Measurements from ENCODE around the gene TUBGCP6. TPM values are rescaled to one million over a fixed set of nuclear protein-coding genes. Genes with fewer than 3 reads are reported as not detected.

The TUBGCP6 gene
- total RNA-seq, 1 donor from 2014 or later: 17.2 TPM

DNA sequence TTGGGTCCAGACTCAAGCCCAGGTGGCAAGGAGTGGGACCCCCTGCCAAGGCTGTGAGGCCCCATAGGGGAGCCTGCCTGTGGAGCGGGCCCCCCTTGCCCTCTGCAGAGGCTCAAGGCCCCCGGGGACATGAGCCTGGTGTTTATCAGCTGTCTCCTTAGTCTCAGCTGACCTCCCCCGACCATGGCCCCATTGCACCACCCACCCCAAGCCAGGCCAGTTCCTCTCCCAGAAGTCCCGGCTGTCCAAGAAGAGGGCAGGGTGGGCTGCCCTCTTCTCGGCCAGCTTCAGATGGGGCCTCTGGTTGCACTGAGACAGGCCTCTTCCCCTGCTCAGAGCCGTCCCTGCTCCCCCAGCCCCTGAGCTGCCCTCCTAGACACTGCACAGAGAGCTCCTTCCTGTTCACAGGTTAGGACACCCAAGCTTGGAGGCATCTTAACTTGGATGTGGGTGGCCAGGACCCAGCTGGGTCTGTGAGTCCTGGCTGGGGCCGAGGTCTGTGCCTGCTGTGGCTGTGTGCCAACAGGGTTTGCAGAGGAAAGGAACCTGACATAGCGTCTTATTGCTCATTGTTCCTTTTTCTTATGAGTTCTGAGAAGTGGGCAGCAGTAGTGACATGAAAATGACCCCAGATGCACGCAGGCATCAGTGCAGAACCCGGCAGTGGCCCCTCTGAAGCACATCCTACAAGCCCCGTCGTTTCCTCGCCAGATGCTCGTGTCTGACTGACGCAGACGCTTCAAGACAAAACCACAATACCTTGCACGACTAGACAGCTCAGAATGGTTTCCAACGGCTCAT lies 53.7 kb downstream of the TUBGCP6 start:
- Histone ChIP-seq H3K4me1 (ENCODE audit: control insufficient read depth in 3 of 3, insufficient read depth in 3 of 3, low read length in 3 of 3) (peaks cover 23 to 38% (median 29%) of the 10 kb centered on the region in 3 donors), H3K9ac (ENCODE audit: low read depth in 1 of 3, low read length in 3 of 3) (peak overlapping the region in 2 of 3 donors; percentile 32 to 50), H3K36me3 (ENCODE audit: control insufficient read depth in 3 of 3, insufficient read depth in 3 of 3, low read length in 3 of 3) (peaks cover 8 to 20% (median 15%) of the 10 kb centered on the region in 3 donors), H3K4me3 (ENCODE audit: low read length in 3 of 3) (peak overlapping the region in 2 of 3 donors; percentile 51 to 54), H3K9me3 (ENCODE audit: control insufficient read depth in 3 of 3, low read length in 3 of 3) (no peaks in the 10 kb centered on the region), H3K27ac (ENCODE audit: low read depth, low read length) (peak overlapping the region; percentile 40), H3K27me3 (ENCODE audit: control insufficient read depth in 3 of 3, insufficient read depth in 3 of 3, low read length in 3 of 3) (no peaks in the 10 kb centered on the region)

DNA sequence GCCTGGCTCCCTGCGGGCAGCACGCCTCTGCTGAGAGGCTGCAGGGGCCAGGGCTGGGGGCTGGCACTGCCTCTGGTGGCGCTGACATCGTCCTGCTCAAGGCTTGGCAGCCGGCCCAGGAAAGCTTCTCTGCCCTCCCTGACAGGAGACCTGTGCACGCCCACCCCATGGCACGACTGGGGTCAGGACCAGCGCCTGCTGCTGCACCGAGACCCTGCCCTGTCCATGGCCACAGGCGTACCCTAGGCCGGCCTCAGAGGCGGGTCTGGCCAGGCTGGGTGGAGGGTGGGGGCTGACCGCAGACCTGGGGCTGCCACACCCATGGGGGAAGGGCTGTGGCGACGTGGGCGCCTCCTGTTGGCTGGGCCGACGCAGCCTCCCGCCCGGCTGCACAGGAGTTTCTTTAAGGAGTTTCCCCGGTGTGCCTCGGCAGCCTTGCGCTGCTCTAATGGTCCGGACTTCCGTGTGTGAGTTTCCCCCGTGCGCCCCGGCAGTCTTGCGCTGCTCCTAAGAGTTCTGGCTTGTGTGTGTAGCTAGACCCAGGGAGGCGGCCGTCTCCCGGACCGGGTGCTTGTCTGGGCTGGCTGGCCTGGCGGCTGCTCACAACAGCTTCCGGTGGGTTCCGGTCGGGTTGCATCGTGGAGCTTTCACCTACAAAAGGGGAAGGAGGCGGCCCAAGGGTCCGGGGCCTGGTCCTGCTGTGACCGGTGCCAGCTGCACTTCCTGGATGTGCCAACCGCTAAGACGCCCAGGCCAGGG lies 54.5 kb downstream of the TUBGCP6 start:
- peak overlapping the region in 2 of 3 donors; percentile 32 to 50 for H3K9ac ChIP-seq (ENCODE audit: low read depth in 1 of 3, low read length in 3 of 3)
- peaks cover 25 to 40% (median 30%) of the 10 kb centered on the region in 3 donors for H3K4me1 ChIP-seq (ENCODE audit: control insufficient read depth in 3 of 3, insufficient read depth in 3 of 3, low read length in 3 of 3)
- H3K4me3 ChIP-seq (ENCODE audit: low read length in 3 of 3): peak overlapping the region; percentile 14 to 54 (median 51)

DNA sequence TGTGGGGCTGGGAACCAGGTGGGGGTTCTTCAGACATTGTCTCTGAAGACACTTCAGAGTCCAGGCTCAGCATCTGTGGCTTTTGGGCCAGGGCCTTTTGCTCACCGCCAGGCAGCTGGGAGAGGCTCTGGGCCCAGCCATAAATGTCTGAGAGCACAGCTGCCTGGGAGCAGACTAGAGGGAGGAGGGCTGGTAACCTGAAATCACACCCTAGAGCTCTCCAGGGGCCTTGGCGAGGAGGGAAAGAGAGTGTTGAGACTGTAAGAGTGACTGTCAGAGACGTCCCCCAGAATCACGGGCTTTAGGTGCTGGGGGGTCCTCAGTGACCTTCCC lies 55.0 kb downstream of the TUBGCP6 start:
- Histone ChIP-seq H3K9ac (ENCODE audit: low read depth in 1 of 3, low read length in 3 of 3) (peak overlapping the region in 2 of 3 donors; percentile 32 to 50), H3K9me3 (ENCODE audit: control insufficient read depth in 3 of 3, low read length in 3 of 3) (no peaks in the 10 kb centered on the region), H3K27ac (ENCODE audit: low read depth, low read length) (peak overlapping the region; percentile 40), H3K4me1 (ENCODE audit: control insufficient read depth in 3 of 3, insufficient read depth in 3 of 3, low read length in 3 of 3) (peaks cover 27 to 44% (median 33%) of the 10 kb centered on the region in 3 donors), H3K4me3 (ENCODE audit: low read length in 3 of 3) (peak overlapping the region; percentile 14 to 54 (median 51)), H3K27me3 (ENCODE audit: control insufficient read depth in 3 of 3, insufficient read depth in 3 of 3, low read length in 3 of 3) (no peaks in the 10 kb centered on the region), H3K36me3 (ENCODE audit: control insufficient read depth in 3 of 3, insufficient read depth in 3 of 3, low read length in 3 of 3) (peaks cover 8 to 16% (median 12%) of the 10 kb centered on the region in 3 donors)

More for the DNA sequence above, 54.5 kb downstream of the TUBGCP6 start:
- Histone ChIP-seq H3K9me3 (ENCODE audit: control insufficient read depth in 3 of 3, low read length in 3 of 3) (no peaks in the 10 kb centered on the region), H3K27ac (ENCODE audit: low read depth, low read length) (peak overlapping the region; percentile 40), H3K36me3 (ENCODE audit: control insufficient read depth in 3 of 3, insufficient read depth in 3 of 3, low read length in 3 of 3) (peaks cover 8 to 20% (median 15%) of the 10 kb centered on the region in 3 donors), H3K27me3 (ENCODE audit: control insufficient read depth in 3 of 3, insufficient read depth in 3 of 3, low read length in 3 of 3) (no peaks in the 10 kb centered on the region)

DNA sequence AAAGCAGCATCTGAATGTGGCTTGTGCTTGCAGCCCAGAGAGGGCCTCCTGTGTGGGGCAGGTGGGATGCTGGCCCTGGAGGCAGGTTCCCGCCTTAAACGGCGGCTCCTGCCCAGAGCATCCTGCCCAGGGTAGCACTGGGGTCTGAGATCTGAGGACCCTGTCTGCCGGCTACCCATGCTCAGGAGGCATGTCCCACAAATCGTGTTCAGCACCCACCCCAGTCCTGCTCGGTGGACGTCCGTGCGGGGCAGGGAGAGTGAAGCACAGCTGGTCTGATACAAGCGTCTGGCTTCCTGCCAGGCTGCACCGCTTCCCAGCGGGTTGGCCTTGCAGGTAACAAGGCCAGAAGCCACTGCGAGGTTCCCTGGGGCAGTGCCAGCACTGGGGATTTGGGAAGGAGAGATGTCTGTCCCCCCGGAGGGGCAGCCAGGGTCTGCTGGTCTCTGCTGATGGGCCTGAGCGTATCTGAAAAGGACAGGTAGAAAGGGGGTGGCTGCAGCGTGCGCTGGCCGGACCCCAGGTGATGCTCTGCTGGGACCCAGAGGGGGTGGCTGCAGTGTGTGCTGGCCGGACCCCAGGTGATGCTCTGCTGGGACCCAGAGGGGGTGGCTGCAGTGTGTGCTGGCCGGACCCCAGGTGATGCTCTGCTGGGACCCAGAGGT lies 55.5 kb downstream of the TUBGCP6 start:
- H3K4me1 ChIP-seq (ENCODE audit: control insufficient read depth in 3 of 3, insufficient read depth in 3 of 3, low read length in 3 of 3): peaks cover 30 to 44% (median 37%) of the 10 kb centered on the region in 3 donors
- H3K4me3 ChIP-seq (ENCODE audit: low read length in 3 of 3): no peak overlapping the region
- H3K27me3 ChIP-seq (ENCODE audit: control insufficient read depth in 3 of 3, insufficient read depth in 3 of 3, low read length in 3 of 3): no peaks in the 10 kb centered on the region
- no peak overlapping the region for H3K27ac ChIP-seq (ENCODE audit: low read depth, low read length)
- no peaks in the 10 kb centered on the region for H3K9me3 ChIP-seq (ENCODE audit: control insufficient read depth in 3 of 3, low read length in 3 of 3)
- H3K9ac ChIP-seq (ENCODE audit: low read depth in 1 of 3, low read length in 3 of 3): peak overlapping the region in 2 of 3 donors; percentile 32 to 50
- peaks cover 4 to 11% (median 7%) of the 10 kb centered on the region in 3 donors for H3K36me3 ChIP-seq (ENCODE audit: control insufficient read depth in 3 of 3, insufficient read depth in 3 of 3, low read length in 3 of 3)

DNA sequence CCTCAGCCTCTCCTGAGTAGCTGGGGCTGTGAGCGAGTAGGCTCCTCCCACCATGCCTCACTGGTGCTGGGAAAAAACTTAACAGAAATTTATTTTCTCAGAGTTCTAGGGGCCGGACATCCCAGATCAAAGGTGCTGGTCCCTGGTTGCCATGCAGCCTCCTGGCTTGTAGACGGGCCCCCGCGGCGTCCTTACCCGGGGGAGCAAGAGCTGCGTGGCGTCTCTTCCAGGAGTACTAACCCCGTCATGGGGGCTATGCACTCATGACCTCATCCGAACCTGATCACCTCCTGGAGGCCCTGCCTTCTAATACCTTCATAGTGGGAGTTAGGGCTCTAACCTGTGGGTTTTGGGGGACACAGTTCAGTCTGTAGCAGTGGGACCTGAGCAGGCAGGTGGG lies 56.5 kb downstream of the TUBGCP6 start:
- Histone ChIP-seq H3K4me1 (ENCODE audit: control insufficient read depth in 3 of 3, insufficient read depth in 3 of 3, low read length in 3 of 3) (peaks cover 32 to 44% (median 41%) of the 10 kb centered on the region in 3 donors), H3K9me3 (ENCODE audit: control insufficient read depth in 3 of 3, low read length in 3 of 3) (no peaks in the 10 kb centered on the region), H3K27ac (ENCODE audit: low read depth, low read length) (no peak overlapping the region), H3K9ac (ENCODE audit: low read depth in 1 of 3, low read length in 3 of 3) (no peak overlapping the region), H3K27me3 (ENCODE audit: control insufficient read depth in 3 of 3, insufficient read depth in 3 of 3, low read length in 3 of 3) (no peaks in the 10 kb centered on the region), H3K4me3 (ENCODE audit: low read length in 3 of 3) (no peak overlapping the region), H3K36me3 (ENCODE audit: control insufficient read depth in 3 of 3, insufficient read depth in 3 of 3, low read length in 3 of 3) (peaks cover under 1 to 1% (median under 1%) of the 10 kb centered on the region in 3 donors)

DNA sequence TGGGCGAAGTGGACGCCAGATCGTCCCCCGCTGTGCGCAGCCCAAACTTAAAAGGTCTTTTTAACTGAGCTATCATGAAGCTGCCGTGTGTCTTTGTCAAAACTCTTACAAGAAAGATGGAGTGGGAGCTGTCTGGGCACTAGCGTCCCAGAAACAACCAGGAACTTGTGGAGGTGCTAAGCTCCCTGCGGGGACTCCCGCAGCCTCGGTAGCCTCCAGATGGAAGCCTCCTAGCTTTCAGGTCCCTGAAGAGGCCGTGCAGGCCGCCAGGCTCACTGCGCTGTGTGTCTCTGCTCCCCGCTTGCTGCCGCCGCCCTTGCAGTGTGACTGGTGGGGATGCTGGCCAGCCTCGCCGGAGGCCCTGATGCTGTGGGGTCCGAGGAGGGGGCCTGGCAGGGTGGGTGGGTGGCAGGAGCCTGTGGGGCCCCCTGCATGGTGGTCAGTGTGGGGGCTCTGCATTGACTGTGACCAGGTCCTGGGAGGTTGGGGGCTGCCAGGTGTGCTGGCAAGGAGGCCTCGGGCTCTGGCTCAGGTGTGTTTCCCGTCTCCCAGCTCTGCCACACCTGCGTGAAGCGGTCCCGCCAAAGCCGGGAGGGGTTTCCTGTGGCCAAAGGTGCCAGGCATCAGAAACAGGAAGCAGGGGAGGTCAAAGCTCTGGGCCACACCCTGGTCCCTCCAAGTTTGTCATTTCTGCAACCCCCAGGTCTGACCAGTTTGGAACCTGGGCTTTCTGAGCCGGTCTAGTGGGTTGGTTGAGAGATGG lies 57.9 kb downstream of the TUBGCP6 start:
- H3K9me3 ChIP-seq (ENCODE audit: control insufficient read depth in 3 of 3, low read length in 3 of 3): no peaks in the 10 kb centered on the region
- H3K36me3 ChIP-seq (ENCODE audit: control insufficient read depth in 3 of 3, insufficient read depth in 3 of 3, low read length in 3 of 3): no peaks in the 10 kb centered on the region
- no peak overlapping the region for H3K27ac ChIP-seq (ENCODE audit: low read depth, low read length)
- H3K4me3 ChIP-seq (ENCODE audit: low read length in 3 of 3): peak overlapping the region; percentile 28 to 70 (median 67)
- no peaks in the 10 kb centered on the region for H3K27me3 ChIP-seq (ENCODE audit: control insufficient read depth in 3 of 3, insufficient read depth in 3 of 3, low read length in 3 of 3)
- peak overlapping the region; percentile 68 to 80 (median 80) for H3K9ac ChIP-seq (ENCODE audit: low read depth in 1 of 3, low read length in 3 of 3)
- H3K4me1 ChIP-seq (ENCODE audit: control insufficient read depth in 3 of 3, insufficient read depth in 3 of 3, low read length in 3 of 3): peaks cover 32 to 44% (median 41%) of the 10 kb centered on the region in 3 donors

DNA sequence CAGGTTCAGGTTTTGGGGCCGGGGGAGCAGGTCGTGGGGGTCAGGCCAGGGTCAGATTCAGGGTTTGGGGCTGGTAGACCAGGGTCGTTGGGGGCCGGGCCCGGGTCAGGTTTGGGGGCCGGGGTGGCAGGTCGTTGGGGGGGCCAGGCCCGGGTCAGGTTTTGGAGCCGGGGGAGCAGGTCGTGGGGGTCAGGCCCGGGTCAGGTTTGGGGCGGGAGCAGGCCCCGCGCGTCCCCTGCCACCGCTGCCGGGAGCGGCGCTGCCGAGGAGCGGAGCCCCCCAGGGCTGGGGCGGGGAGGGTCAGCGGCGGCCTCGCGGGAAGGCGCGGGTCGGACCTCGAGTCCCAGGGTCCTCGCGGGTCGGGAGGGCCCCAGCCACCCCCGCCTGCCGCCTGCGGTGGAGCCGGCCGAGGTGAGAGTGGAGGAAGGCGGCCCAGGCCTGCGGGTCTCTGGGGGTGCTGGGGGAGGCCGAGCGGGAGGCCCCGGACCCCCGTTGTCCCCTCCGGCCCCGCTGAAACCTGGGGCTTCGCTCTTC lies 58.6 kb downstream of the TUBGCP6 start:
- H3K4me1 ChIP-seq (ENCODE audit: control insufficient read depth in 3 of 3, insufficient read depth in 3 of 3, low read length in 3 of 3): peaks cover 32 to 41% (median 41%) of the 10 kb centered on the region in 3 donors
- H3K27ac ChIP-seq (ENCODE audit: low read depth, low read length): no peak overlapping the region
- H3K36me3 ChIP-seq (ENCODE audit: control insufficient read depth in 3 of 3, insufficient read depth in 3 of 3, low read length in 3 of 3): no peaks in the 10 kb centered on the region
- H3K4me3 ChIP-seq (ENCODE audit: low read length in 3 of 3): peak overlapping the region; percentile 28 to 70 (median 67)
- no peaks in the 10 kb centered on the region for H3K9me3 ChIP-seq (ENCODE audit: control insufficient read depth in 3 of 3, low read length in 3 of 3)
- no peaks in the 10 kb centered on the region for H3K27me3 ChIP-seq (ENCODE audit: control insufficient read depth in 3 of 3, insufficient read depth in 3 of 3, low read length in 3 of 3)
- peak overlapping the region; percentile 68 to 80 (median 80) for H3K9ac ChIP-seq (ENCODE audit: low read depth in 1 of 3, low read length in 3 of 3)

DNA sequence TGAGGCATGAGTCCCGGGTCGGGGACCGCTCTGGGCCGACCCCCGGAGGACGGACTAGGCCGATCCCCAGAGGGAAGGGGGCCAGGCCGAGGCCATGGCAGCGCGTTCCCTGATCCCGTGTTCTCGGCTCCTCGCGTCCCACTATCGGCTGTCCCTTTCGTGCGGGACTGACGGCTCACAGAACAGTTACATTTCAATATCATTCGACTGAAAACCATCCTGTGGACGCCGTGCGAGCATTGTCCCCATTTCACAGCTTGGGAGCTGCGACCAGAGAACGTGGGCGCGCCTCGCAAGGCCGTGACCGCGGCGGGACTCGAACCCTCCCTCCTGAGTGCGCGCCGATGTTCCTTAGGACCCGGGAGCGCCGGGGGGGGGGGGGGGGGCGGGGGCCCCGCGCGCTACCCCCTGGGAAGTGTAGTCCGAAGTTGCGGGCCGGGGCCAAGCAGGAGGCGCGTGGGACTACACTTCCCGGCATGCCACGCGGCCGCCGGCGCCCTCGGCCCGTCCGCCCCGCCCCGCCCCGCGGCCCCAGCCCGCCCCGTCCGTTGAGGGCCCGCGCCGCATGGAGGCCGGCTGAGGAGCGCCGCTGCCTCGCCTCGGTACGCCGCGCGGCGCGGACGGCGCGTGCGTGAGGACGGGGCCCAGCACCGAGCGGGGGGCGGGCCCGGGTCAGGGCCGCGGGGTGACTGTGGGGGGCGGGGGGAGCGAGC lies 59.3 kb downstream of the TUBGCP6 start, which contains the start of gene TRABD:
TSS of gene TRABD (plus strand) at position 539 of the 713 bp plus-strand sequence. CDS start 7,148 bp downstream, outside the sequence.
- Histone ChIP-seq H3K4me3 (ENCODE audit: low read length in 3 of 3) (peak within 1 kb of the TSS; percentile 83 to 91 (median 89)), H3K9ac (ENCODE audit: low read depth in 1 of 3, low read length in 3 of 3) (peak within 1 kb of the TSS; percentile 80 to 86 (median 81)), H3K9me3 (ENCODE audit: control insufficient read depth in 3 of 3, low read length in 3 of 3) (no peaks in the 10 kb centered on the region), H3K4me1 (ENCODE audit: control insufficient read depth in 3 of 3, insufficient read depth in 3 of 3, low read length in 3 of 3) (peaks cover 25 to 35% (median 34%) of the 10 kb centered on the region in 3 donors), H3K27ac (ENCODE audit: low read depth, low read length) (no peak within 1 kb of the TSS), H3K36me3 (ENCODE audit: control insufficient read depth in 3 of 3, insufficient read depth in 3 of 3, low read length in 3 of 3) (no peaks in the 10 kb centered on the region), H3K27me3 (ENCODE audit: control insufficient read depth in 3 of 3, insufficient read depth in 3 of 3, low read length in 3 of 3) (peaks cover 0 to under 1% (median 0%) of the 10 kb centered on the region in 3 donors)
